Nephron progenitor cell (in vitro differentiated cells): ENCODE measurements around the gene ISG20L2.
A peak's percentile ranks its signal among the peaks of the same experiment; 100 is the strongest.

Source experiments
- DNase-seq: peaks from one replicate; pipeline ENCODE4 v3.0.0; 2021
- H3K27ac Mint-ChIP-seq: 2 replicates; pipeline ENCODE4 v1.8.0; 2021; ENCODE audit warnings: mild to moderate bottlenecking, moderate library complexity, mixed read lengths
- H3K27me3 Mint-ChIP-seq: 2 replicates; pipeline ENCODE4 v1.8.0; 2021; ENCODE audit warnings: mild to moderate bottlenecking, low read depth, mixed read lengths; ENCODE audit not compliant: poor library complexity
- H3K36me3 Mint-ChIP-seq: 2 replicates; pipeline ENCODE4 v1.8.0; 2021; ENCODE audit warnings: low read depth, mixed read lengths
- H3K4me1 Mint-ChIP-seq: 2 replicates; pipeline ENCODE4 v1.8.0; 2021; ENCODE audit warnings: mixed read lengths
- H3K4me3 Mint-ChIP-seq: 2 replicates; pipeline ENCODE4 v1.8.0; 2021; ENCODE audit warnings: mild to moderate bottlenecking, moderate library complexity, mixed read lengths
- H3K9me3 Mint-ChIP-seq: 2 replicates; pipeline ENCODE4 v1.8.0; 2021; ENCODE audit warnings: mild to moderate bottlenecking, moderate library complexity, mixed read lengths
- TF ChIP-seq, protein P1 (sequence below): fragments of 200-600 bp; sonication (generic); IDR thresholded peaks from 2 replicates; pipeline ENCODE4 v1.5.0; 2021; ENCODE audit warnings: antibody characterized with exemption

ISG20L2 gene

GRCh38 chr1:156746728-156747631, 18.4 kb upstream of the ISG20L2 start:
- no peaks in the 10 kb centered on the region for H3K27me3 Mint-ChIP-seq
- no peaks in the 10 kb centered on the region for H3K9me3 Mint-ChIP-seq
- H3K4me3 Mint-ChIP-seq = peak overlapping the region; percentile 96
- DNase-seq = peak; percentile 93
- H3K36me3 Mint-ChIP-seq = peaks cover 26% of the 10 kb centered on the region
- peak overlapping the region; percentile 100 for H3K27ac Mint-ChIP-seq
- TF ChIP-seq, protein P1, sequence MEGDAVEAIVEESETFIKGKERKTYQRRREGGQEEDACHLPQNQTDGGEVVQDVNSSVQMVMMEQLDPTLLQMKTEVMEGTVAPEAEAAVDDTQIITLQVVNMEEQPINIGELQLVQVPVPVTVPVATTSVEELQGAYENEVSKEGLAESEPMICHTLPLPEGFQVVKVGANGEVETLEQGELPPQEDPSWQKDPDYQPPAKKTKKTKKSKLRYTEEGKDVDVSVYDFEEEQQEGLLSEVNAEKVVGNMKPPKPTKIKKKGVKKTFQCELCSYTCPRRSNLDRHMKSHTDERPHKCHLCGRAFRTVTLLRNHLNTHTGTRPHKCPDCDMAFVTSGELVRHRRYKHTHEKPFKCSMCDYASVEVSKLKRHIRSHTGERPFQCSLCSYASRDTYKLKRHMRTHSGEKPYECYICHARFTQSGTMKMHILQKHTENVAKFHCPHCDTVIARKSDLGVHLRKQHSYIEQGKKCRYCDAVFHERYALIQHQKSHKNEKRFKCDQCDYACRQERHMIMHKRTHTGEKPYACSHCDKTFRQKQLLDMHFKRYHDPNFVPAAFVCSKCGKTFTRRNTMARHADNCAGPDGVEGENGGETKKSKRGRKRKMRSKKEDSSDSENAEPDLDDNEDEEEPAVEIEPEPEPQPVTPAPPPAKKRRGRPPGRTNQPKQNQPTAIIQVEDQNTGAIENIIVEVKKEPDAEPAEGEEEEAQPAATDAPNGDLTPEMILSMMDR = no peak
- H3K4me1 Mint-ChIP-seq = peaks cover 70% of the 10 kb centered on the region

- H3K9me3 Mint-ChIP-seq = no peaks in the 10 kb centered on the region
- no peaks in the 10 kb centered on the region for H3K27me3 Mint-ChIP-seq
- peak overlapping the region; percentile 96 for H3K4me3 Mint-ChIP-seq
- H3K36me3 Mint-ChIP-seq = peaks cover 29% of the 10 kb centered on the region
- peaks cover 77% of the 10 kb centered on the region for H3K4me1 Mint-ChIP-seq
- DNase-seq = no peak
- H3K27ac Mint-ChIP-seq = peak overlapping the region; percentile 100
- TF ChIP-seq, protein P1 = no peak
These were observed 17.8 kb upstream of the ISG20L2 start for GRCh38 chr1:156746406-156746727.

- no peak for DNase-seq
- peaks cover 81% of the 10 kb centered on the region for H3K4me1 Mint-ChIP-seq
These were observed 17.3 kb upstream of the ISG20L2 start for GRCh38 chr1:156745881-156746280.

GRCh38 chr1:156744786-156745419, 16.3 kb upstream of the ISG20L2 start:
- Mint-ChIP-seq H3K4me1 (peaks cover 80% of the 10 kb centered on the region), H3K27ac (peak overlapping the region; percentile 95), H3K36me3 (peaks cover 29% of the 10 kb centered on the region), H3K27me3 (no peaks in the 10 kb centered on the region), H3K4me3 (no peak overlapping the region), H3K9me3 (no peaks in the 10 kb centered on the region)
- DNase-seq = no peak
- TF ChIP-seq, protein P1 = no peak

More at GRCh38 chr1:156745881-156746280, 17.3 kb upstream of the ISG20L2 start:
- H3K9me3 Mint-ChIP-seq = no peaks in the 10 kb centered on the region
- no peaks in the 10 kb centered on the region for H3K27me3 Mint-ChIP-seq
- H3K27ac Mint-ChIP-seq = peak overlapping the region; percentile 100
- peak overlapping the region; percentile 96 for H3K4me3 Mint-ChIP-seq
- peaks cover 29% of the 10 kb centered on the region for H3K36me3 Mint-ChIP-seq
- TF ChIP-seq, protein P1 = no peak

DNA sequence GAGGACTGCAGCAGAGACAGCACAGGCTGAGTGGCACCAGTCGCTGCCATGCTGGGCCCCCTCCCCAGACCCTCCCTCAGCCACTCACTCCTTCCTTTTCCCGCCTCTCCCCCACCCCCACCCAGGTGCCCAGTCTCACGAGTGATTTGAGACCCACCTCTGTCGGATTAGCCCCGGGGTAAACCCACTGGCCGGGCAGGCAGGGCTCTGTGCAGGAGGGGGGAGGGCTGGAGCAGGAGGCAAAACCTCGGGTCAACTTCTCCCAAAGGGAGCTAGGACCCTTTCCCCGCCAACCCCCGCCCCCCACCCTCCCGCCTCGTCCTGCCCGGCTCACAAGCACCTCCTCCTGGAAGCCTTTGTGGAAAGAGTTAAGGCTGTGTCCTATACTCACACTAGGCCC, 15.8 kb upstream of the ISG20L2 start:
- TF ChIP-seq, protein P1 = no peak
- Mint-ChIP-seq H3K36me3 (peaks cover 29% of the 10 kb centered on the region), H3K27ac (peak overlapping the region; percentile 95), H3K9me3 (no peaks in the 10 kb centered on the region), H3K4me3 (no peak overlapping the region), H3K27me3 (no peaks in the 10 kb centered on the region), H3K4me1 (peaks cover 75% of the 10 kb centered on the region)
- DNase-seq = no peak
